Astrocyte (in vitro differentiated cells and primary cell): ENCODE results near the gene SLC29A1. TPM values are rescaled to one million over a fixed set of nuclear protein-coding genes. Genes with fewer than 3 reads are reported as not detected.

Experiments used
- DNase-seq: peaks from one replicate; pipeline ENCODE4 v3.0.0-alpha.2; 2010; ENCODE audit warnings: low read depth
- FAIRE-seq: peaks from 2 replicates; lab custom pipeline; 2011; peaks lifted over from hg19 to GRCh38; lab: Jason Lieb, UNC
- H2AFZ ChIP-seq: 2 replicates; pipeline ENCODE4 v1.6.0; 2012; ENCODE audit warnings: low read depth, low read length, inconsistent platforms
- H3K27ac ChIP-seq: 2 replicates; pipeline ENCODE4 v1.5.1; 2011; ENCODE audit warnings: low read depth, low read length, inconsistent platforms
- H3K27me3 ChIP-seq: 2 replicates; pipeline ENCODE4 v1.6.0; 2011; ENCODE audit warnings: low read length, inconsistent platforms; ENCODE audit not compliant: insufficient read depth
- H3K36me3 ChIP-seq: 2 replicates; pipeline ENCODE4 v1.5.1; 2011; ENCODE audit warnings: low read length, inconsistent platforms; ENCODE audit not compliant: insufficient read depth
- H3K4me1 ChIP-seq: 2 replicates; pipeline ENCODE4 v1.5.1; 2011; ENCODE audit warnings: low read length, inconsistent platforms; ENCODE audit not compliant: insufficient read depth
- H3K4me2 ChIP-seq: 2 replicates; pipeline ENCODE4 v1.6.0; 2012; ENCODE audit warnings: low read length, inconsistent platforms
- H3K4me3 ChIP-seq: 2 replicates; pipeline ENCODE4 v1.5.1; 2011; ENCODE audit warnings: low read depth, mild to moderate bottlenecking, low read length, inconsistent platforms; ENCODE audit not compliant: insufficient read depth
- H3K79me2 ChIP-seq: 2 replicates; pipeline ENCODE4 v1.6.0; 2012; ENCODE audit warnings: mild to moderate bottlenecking, low read length, inconsistent platforms; ENCODE audit not compliant: insufficient read depth
- H3K9ac ChIP-seq: 2 replicates; pipeline ENCODE4 v1.6.0; 2012; ENCODE audit warnings: mild to moderate bottlenecking, low read length, inconsistent platforms
- H3K9me3 ChIP-seq: 2 replicates; pipeline ENCODE4 v1.5.1; 2012; ENCODE audit warnings: low read depth, mild to moderate bottlenecking, low read length, inconsistent platforms; ENCODE audit not compliant: insufficient read depth
- H4K20me1 ChIP-seq: 2 replicates; pipeline ENCODE4 v1.6.0; 2012; ENCODE audit warnings: low read length, inconsistent platforms; ENCODE audit not compliant: insufficient read depth
- H3K27ac Mint-ChIP-seq: one replicate; pipeline ENCODE4 v1.8.0; 2021; ENCODE audit warnings: mild to moderate bottlenecking, mixed read lengths; ENCODE audit not compliant: unreplicated experiment
- H3K27me3 Mint-ChIP-seq: one replicate; pipeline ENCODE4 v1.8.0; 2021; ENCODE audit warnings: low read depth, mixed read lengths; ENCODE audit not compliant: unreplicated experiment
- H3K36me3 Mint-ChIP-seq: one replicate; pipeline ENCODE4 v1.8.0; 2021; ENCODE audit warnings: low read depth, mixed read lengths; ENCODE audit not compliant: unreplicated experiment
- H3K4me1 Mint-ChIP-seq: one replicate; pipeline ENCODE4 v1.8.0; 2021; ENCODE audit warnings: low read depth, mixed read lengths; ENCODE audit not compliant: unreplicated experiment
- H3K4me3 Mint-ChIP-seq: one replicate; pipeline ENCODE4 v1.8.0; 2021; ENCODE audit warnings: mild to moderate bottlenecking, moderate library complexity, mixed read lengths; ENCODE audit not compliant: unreplicated experiment
- H3K9me3 Mint-ChIP-seq: one replicate; pipeline ENCODE4 v1.8.0; 2021; ENCODE audit warnings: mild to moderate bottlenecking, mixed read lengths; ENCODE audit not compliant: unreplicated experiment
- CTCF ChIP-seq: IDR thresholded peaks from 2 replicates; pipeline ENCODE4 v1.5.1; 2011; ENCODE audit warnings: low read depth, mild to moderate bottlenecking, inconsistent platforms, low read length, moderate library complexity; ENCODE audit not compliant: insufficient read depth
- EZH2 ChIP-seq: IDR thresholded peaks from 2 replicates; pipeline ENCODE4 v1.6.1; 2012; ENCODE audit warnings: mild to moderate bottlenecking, low read length, inconsistent platforms; ENCODE audit not compliant: insufficient read depth
- total RNA-seq: library from RNA; stranded (reverse); gene quantifications from 2 replicates; pipeline ENCODE4 v1.2.1, GENCODE V29; 2021

Gene SLC29A1
- total RNA-seq, 1 donor from 2014 or later: 15.3 TPM

- Histone ChIP-seq H3K4me1 (peaks cover 35% of the 10 kb centered on the region), H3K36me3 (no peaks in the 10 kb centered on the region), H2AFZ (peak overlapping the region; percentile 85), H3K4me3 (peak overlapping the region; percentile 54), H3K27ac (peak overlapping the region; percentile 85), H3K79me2 (no peaks in the 10 kb centered on the region), H3K9ac (peak overlapping the region; percentile 91), H3K4me2 (peak overlapping the region; percentile 95), H3K27me3 (no peaks in the 10 kb centered on the region), H4K20me1 (no peaks in the 10 kb centered on the region), H3K9me3 (no peaks in the 10 kb centered on the region)
- Mint-ChIP-seq H3K36me3 (no peaks in the 10 kb centered on the region), H3K27me3 (peaks cover 6% of the 10 kb centered on the region), H3K4me3 (peak overlapping the region; percentile 84), H3K9me3 (no peaks in the 10 kb centered on the region), H3K27ac (peak overlapping the region; percentile 97), H3K4me1 (peaks cover 29% of the 10 kb centered on the region)
- FAIRE-seq (peak; percentile 66), DNase-seq (peak; percentile 94)
- TF ChIP-seq EZH2: no peak
- no peak for TF ChIP-seq CTCF
Measured at GRCh38 chr6:44237021-44237812, 13.8 kb downstream of the SLC29A1 start.

GRCh38 chr6:44237813-44238433, 14.5 kb downstream of the SLC29A1 start:
- DNase-seq: no peak
- Histone ChIP-seq H2AFZ (peak overlapping the region; percentile 85), H3K27me3 (no peaks in the 10 kb centered on the region), H3K4me3 (peak overlapping the region; percentile 54), H3K4me2 (peak overlapping the region; percentile 95), H4K20me1 (no peaks in the 10 kb centered on the region), H3K9me3 (no peaks in the 10 kb centered on the region), H3K9ac (peak overlapping the region; percentile 91), H3K79me2 (no peaks in the 10 kb centered on the region), H3K4me1 (peaks cover 35% of the 10 kb centered on the region), H3K36me3 (no peaks in the 10 kb centered on the region), H3K27ac (peak overlapping the region; percentile 85)
- Mint-ChIP-seq H3K27me3 (peaks cover 4% of the 10 kb centered on the region), H3K4me3 (peak overlapping the region; percentile 84), H3K9me3 (no peaks in the 10 kb centered on the region), H3K27ac (peak overlapping the region; percentile 97), H3K36me3 (no peaks in the 10 kb centered on the region), H3K4me1 (peaks cover 29% of the 10 kb centered on the region)
- TF ChIP-seq CTCF (peak; percentile 69), EZH2 (no peak)
- FAIRE-seq: no peak
